Measurements from ENCODE around the gene DTX3. TPM values are rescaled to one million over a fixed set of nuclear protein-coding genes. Genes with fewer than 3 reads are reported as not detected.

The DTX3 gene
- total and polyA plus RNA-seq, 2 of the 13 experiments (the other 11 are each of a cell fraction or from before 2014, with no cell fraction given) = 9.0 to 27.2 TPM

GRCh38 chr12:57619434-57620244, 15.0 kb downstream of the DTX3 start (continued):
- TF ChIP-seq ZNF646 (CRISPR knock-in tag; IDR thresholded peaks at IDR 0.05) = no peak
- TF ChIP-seq ZNF598 (CRISPR knock-in tag; IDR thresholded peaks at IDR 0.05; ENCODE audit: borderline replicate concordance) = 0 out of 2 replicates have a peak, but pooled peaks have one; percentile 55
- TF ChIP-seq WIZ (CRISPR knock-in tag; IDR thresholded peaks at IDR 0.05) = no peak
- TF ChIP-seq DNMT1 (CRISPR knock-in tag; IDR thresholded peaks at IDR 0.05) = no peak
- no peak for TF ChIP-seq AKNA (CRISPR knock-in tag; IDR thresholded peaks at IDR 0.05; ENCODE audit: borderline replicate concordance)
- TF ChIP-seq GLI4 (CRISPR knock-in tag; IDR thresholded peaks at IDR 0.05; ENCODE audit: borderline replicate concordance) = no peak
- TF ChIP-seq, protein P1, sequence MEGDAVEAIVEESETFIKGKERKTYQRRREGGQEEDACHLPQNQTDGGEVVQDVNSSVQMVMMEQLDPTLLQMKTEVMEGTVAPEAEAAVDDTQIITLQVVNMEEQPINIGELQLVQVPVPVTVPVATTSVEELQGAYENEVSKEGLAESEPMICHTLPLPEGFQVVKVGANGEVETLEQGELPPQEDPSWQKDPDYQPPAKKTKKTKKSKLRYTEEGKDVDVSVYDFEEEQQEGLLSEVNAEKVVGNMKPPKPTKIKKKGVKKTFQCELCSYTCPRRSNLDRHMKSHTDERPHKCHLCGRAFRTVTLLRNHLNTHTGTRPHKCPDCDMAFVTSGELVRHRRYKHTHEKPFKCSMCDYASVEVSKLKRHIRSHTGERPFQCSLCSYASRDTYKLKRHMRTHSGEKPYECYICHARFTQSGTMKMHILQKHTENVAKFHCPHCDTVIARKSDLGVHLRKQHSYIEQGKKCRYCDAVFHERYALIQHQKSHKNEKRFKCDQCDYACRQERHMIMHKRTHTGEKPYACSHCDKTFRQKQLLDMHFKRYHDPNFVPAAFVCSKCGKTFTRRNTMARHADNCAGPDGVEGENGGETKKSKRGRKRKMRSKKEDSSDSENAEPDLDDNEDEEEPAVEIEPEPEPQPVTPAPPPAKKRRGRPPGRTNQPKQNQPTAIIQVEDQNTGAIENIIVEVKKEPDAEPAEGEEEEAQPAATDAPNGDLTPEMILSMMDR (CRISPR knock-in tag; IDR thresholded peaks at IDR 0.05) = peak; percentile 47
- TF ChIP-seq, protein P2, sequence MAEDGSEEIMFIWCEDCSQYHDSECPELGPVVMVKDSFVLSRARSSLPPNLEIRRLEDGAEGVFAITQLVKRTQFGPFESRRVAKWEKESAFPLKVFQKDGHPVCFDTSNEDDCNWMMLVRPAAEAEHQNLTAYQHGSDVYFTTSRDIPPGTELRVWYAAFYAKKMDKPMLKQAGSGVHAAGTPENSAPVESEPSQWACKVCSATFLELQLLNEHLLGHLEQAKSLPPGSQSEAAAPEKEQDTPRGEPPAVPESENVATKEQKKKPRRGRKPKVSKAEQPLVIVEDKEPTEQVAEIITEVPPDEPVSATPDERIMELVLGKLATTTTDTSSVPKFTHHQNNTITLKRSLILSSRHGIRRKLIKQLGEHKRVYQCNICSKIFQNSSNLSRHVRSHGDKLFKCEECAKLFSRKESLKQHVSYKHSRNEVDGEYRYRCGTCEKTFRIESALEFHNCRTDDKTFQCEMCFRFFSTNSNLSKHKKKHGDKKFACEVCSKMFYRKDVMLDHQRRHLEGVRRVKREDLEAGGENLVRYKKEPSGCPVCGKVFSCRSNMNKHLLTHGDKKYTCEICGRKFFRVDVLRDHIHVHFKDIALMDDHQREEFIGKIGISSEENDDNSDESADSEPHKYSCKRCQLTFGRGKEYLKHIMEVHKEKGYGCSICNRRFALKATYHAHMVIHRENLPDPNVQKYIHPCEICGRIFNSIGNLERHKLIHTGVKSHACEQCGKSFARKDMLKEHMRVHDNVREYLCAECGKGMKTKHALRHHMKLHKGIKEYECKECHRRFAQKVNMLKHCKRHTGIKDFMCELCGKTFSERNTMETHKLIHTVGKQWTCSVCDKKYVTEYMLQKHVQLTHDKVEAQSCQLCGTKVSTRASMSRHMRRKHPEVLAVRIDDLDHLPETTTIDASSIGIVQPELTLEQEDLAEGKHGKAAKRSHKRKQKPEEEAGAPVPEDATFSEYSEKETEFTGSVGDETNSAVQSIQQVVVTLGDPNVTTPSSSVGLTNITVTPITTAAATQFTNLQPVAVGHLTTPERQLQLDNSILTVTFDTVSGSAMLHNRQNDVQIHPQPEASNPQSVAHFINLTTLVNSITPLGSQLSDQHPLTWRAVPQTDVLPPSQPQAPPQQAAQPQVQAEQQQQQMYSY (CRISPR knock-in tag; IDR thresholded peaks at IDR 0.05) = no peak
- TF ChIP-seq ZNF670 (CRISPR knock-in tag; IDR thresholded peaks at IDR 0.05; ENCODE audit: borderline replicate concordance) = no peak
- peak; percentile 31; the same call in 1 of the 2 replicates for TF ChIP-seq RXRA (CRISPR knock-in tag; IDR thresholded peaks at IDR 0.05)

Data from HepG2 (cell line).